ENCODE results near the gene DCHS2.

- TF ChIP-seq EZH2 (IDR thresholded peaks at IDR 0.05; ENCODE audit: low read depth, unreplicated experiment) (no peak), POLR2AphosphoS5 (IDR thresholded peaks at IDR 0.05; ENCODE audit: low read depth) (no peak), NANOG (IDR thresholded peaks at IDR 0.05; ENCODE audit: borderline replicate concordance) (no peak), EZH2phosphoT487 (IDR thresholded peaks at IDR 0.05; ENCODE audit: unreplicated experiment) (no peak), ZNF114 (CRISPR knock-in tag; IDR thresholded peaks at IDR 0.05) (no peak)
- TF ChIP-seq, protein P1, sequence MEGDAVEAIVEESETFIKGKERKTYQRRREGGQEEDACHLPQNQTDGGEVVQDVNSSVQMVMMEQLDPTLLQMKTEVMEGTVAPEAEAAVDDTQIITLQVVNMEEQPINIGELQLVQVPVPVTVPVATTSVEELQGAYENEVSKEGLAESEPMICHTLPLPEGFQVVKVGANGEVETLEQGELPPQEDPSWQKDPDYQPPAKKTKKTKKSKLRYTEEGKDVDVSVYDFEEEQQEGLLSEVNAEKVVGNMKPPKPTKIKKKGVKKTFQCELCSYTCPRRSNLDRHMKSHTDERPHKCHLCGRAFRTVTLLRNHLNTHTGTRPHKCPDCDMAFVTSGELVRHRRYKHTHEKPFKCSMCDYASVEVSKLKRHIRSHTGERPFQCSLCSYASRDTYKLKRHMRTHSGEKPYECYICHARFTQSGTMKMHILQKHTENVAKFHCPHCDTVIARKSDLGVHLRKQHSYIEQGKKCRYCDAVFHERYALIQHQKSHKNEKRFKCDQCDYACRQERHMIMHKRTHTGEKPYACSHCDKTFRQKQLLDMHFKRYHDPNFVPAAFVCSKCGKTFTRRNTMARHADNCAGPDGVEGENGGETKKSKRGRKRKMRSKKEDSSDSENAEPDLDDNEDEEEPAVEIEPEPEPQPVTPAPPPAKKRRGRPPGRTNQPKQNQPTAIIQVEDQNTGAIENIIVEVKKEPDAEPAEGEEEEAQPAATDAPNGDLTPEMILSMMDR (conservative IDR thresholded peaks at IDR 0.05; ENCODE audit: low read depth in 2 of 2), result peak; percentile 53 to 60
These were observed 142.9 kb downstream of the DCHS2 start for GRCh38 chr4:154348657-154349056.

Data from GM23338 (cell line).